GM18909 (cell line): ENCODE data around the gene CASP14.
"Not testable (repeated sequence)": the region's sequence is repeated elsewhere in the genome, so short reads cannot be mapped to it uniquely, and the experiment has no call there.

Experiments
- ATAC-seq: cut with Tn5 transposase; IDR thresholded peaks from one replicate; pipeline ENCODE4 v1.9.1; 2021; ENCODE audit warnings: mild to moderate bottlenecking; ENCODE audit not compliant: unreplicated experiment, poor library complexity

Gene CASP14

GRCh38 chr19:15062036-15062435 lies 12.8 kb downstream of the CASP14 start:
- no peak for ATAC-seq

GRCh38 chr19:15070386-15070785 lies 21.1 kb downstream of the CASP14 start:
- ATAC-seq: not testable (repeated sequence)

DNA sequence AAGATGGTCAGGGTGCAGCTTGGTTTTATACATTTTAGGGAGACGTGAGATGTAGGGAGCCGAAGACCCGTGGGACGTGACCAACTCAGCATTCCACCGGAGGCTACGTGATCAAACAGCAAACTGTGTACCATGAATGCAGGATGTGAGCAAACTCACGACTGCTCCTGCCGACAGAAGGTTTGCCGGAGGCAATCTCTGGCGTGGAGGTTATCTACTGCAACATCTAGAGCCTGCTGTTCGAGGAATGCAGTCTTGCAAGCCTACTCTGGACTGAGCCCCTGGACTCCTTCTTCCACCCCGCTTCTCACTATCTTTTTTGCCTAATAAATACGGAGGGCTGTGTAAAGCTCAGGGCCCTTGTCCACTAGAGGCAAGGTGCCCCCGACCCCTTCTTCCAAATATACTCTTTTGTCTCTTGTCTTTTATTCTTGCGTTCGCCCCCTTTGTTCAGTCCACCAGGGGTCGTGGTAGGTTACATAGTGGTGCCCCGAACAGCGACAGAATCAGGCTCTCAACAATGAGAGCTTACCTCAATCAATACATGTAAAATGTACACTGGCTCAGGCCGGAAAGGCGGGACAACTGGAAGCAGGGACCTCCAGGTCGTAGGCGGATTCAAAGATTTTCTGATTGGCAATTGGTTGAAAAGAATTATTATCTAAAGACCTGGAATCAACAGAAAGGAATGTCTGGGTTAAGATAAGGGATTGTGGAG lies 23.8 kb downstream of the CASP14 start:
- ATAC-seq: no peak

DNA sequence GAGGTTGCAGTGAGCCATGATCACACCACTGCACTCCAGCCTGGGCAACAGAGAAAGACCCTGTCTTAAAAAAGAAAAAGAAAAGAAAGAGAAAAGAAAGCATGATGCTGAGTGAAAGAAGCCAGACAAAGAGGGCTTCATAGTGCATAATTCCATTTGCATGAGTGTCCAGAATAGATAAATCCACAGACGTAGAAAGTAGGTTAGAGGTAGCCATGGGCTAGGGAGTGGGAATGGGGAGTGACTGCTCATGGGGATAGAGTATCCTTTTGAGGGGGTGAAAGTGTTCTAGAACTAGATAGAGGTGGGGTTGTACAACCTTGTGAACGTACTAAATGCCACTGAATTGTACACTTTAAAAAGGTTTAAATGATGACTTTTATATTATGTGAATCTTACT lies 25.1 kb downstream of the CASP14 start:
- no peak for ATAC-seq

GRCh38 chr19:15075806-15076205 lies 26.5 kb downstream of the CASP14 start:
- no peak for ATAC-seq

DNA sequence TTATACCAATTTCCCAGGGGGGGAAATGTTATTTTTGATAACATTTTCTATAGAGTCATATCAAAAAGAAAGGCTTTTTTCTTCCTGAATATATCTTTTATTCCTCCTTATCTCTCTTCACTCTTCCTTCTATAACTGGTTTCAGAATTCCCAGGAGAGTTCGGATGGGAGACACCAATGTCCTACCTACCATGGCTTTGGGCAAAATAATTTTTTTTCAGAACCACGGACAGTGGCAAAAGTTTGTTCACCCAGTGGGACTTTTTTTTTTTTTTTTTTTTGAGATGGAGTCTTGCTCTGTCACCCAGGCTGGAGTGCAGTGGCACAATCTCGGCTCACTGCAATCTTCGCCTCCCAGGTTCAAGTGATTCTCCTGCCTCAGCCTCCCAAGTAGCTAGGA lies 30.7 kb downstream of the CASP14 start:
- ATAC-seq: not testable (repeated sequence)

DNA sequence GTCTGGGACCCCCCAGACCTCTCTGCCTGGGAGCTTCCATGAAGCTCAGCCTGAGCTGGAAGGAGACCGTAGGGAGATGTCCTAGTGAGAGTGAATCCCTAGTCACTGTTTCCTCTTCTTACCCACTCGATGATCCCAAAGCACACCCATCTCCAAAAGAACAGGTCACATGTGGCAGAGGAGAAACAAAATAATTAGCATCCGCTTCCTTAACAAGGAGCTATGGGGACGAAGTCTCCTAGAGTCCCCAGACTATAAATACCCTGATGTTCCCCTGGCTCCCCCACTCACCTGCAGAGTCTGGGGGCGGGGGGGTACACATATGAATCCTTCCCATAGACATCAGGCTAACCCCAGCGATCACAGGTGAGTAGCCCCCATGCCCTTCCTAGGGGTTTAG lies 32.6 kb downstream of the CASP14 start, which contains the start of gene OR1I1:
OR1I1 (plus strand) TSS at position 301 of the 400 bp plus-strand sequence. CDS start 4,855 bp downstream, outside the sequence.
- ATAC-seq: no peak

- no peak for ATAC-seq
Observed at GRCh38 chr19:15087182-15087581, 37.9 kb downstream of the CASP14 start.

DNA sequence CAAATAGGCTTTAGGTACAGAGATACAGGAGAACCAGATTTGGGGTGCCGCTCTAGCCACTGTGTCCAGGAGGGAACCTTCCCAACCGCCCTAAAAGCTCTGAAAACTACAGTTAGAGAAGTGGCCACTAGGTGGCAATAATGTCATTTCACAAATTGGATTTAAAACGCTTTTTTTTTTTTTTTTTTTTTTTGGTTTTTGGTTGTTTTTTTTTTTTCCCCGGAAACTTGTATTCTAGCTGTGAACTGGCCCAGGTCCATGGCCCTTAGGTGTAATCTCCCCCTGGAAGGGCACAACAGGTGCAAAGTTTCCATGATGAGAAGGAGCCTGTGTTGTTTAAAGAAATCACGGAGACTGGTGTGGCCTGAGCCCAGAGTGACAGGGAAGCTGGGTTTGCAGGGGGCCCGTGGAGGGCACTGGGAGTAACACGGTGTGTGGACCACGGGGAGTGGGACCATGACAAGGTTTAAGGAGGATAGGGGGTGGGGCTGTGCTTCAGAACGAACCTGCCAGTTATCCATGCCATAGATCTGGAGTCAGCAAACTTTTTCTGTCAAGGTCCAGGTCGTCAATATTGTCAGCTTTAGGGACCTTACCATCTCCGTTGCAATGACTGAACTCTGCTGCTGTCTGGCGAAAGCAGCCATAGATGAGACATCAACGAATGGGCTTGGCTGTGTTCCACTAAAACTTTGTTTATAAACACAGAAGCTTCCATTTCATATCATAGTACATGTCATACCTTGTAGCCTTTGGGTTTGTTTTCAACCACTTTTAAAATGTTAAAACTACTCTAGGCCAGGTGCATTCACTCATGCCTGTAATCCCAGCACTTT lies 42.9 kb downstream of the CASP14 start:
- ATAC-seq: no peak

- no peak for ATAC-seq
Observed at GRCh38 chr19:15093001-15093400, 43.7 kb downstream of the CASP14 start.

DNA sequence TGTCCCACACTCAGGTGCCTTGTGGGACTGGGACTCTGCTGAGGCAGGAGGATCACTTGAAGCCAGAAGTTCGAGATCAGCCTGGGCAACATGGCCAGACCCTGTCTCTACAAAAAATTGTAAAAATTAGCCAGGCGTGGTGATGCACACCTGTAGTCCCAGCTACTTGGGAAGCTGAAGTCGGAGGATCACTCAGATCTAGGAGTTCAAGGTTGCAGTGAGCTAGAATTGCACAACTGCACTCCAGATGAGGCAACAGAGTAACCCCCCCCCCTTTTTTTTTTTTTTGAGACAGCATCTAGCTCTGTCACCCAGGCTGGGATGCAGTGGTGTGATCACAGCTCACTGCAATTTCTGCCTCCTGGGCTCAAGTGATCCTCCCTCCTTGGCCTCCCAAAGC lies 46.9 kb downstream of the CASP14 start:
- no peak for ATAC-seq

DNA sequence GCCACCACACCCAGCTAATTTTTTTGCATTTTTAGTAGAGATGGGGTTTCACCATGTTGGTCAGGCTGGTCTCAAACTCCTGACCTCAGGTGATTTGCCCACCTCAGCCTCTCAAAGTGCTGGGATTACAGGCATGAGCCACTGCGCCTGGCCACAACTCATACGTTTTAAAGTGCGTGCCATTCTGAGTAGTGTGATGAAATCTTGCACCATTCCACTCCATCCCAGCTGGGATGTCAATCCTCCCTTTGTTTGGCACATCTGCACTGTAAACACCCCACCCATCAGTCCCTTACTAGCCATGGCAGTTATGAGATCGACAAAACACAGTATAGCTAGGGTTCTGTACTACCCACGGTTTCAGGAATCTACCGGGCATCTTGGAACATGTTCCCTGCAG lies 48.7 kb downstream of the CASP14 start:
- not testable (repeated sequence) for ATAC-seq

- no peak for ATAC-seq
Observed at GRCh38 chr19:15098460-15098859, 49.2 kb downstream of the CASP14 start.

GRCh38 chr19:15099017-15099582 lies 49.8 kb downstream of the CASP14 start:
- ATAC-seq: no peak

GRCh38 chr19:15101479-15102082 lies 52.3 kb downstream of the CASP14 start:
- no peak for ATAC-seq

DNA sequence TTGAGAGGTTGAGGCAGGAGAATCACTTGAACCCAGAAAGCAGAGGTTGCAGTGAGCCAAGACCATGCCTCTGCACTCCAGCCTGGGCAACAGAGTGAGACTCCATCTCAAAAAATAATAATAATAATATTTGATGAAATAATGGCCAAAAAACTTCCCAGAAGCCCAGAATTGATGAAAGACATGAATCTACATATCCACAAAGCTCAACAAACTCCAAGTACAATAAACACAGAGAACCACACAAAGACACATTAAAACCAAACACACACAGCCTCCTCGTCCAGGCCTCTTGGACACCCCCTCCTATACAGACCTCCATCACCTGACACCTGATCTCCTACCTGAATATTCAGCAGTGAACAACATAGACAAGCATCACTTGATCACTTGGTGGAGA lies 54.7 kb downstream of the CASP14 start:
- no peak for ATAC-seq

- no peak for ATAC-seq
Observed at GRCh38 chr19:15104411-15104810, 55.1 kb downstream of the CASP14 start.

GRCh38 chr19:15105044-15105443 lies 55.8 kb downstream of the CASP14 start:
- no peak for ATAC-seq

DNA sequence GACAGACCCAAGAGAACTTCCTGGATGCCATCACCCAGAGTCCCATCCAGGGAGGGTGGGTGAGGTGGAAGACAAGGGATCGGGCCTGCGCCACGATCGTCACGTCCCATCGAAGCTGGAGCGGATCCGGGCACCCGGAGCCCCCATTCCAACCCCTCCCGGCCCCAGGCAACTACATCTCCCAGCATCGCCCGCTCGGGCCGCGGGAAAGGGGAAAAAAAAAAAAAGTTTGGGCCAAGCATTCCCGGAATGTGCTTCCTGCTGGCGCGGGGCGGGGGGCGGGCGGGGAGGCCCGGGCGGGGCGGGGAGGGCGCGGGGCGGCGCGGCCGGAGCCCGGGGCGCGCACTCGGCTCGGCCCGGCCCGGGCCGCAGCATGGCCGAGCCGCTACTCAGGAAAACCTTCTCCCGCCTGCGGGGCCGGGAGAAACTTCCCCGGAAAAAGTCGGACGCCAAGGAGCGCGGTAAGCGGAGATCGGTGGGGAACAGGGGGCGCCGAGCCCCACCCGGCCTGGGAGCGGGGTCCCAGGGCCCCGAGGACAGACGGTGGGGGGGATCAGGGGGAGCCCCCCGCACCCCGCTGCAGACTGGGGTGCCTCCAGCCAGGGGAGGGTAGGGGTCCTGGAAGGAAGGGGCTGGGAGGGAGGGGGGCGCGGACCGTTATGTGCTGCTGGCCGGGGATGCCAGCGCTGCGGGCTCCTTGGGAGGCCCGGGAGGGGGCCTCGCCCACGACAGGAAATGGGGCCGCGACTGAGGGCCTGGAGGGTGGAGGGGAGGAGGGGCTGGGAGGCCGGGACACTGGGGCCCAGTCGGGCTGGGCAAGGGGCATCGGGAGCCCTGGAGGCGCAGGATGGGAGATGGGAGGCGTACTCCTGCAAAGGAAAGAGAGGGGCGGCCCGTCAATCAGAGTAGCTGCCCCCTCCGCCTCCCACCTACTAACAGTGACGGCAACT lies 58.1 kb downstream of the CASP14 start, which contains the start of gene SYDE1:
SYDE1 (plus strand) TSS at position 341 of the 950 bp plus-strand sequence; CDS start at position 374, 33 bp downstream.
- no peak for ATAC-seq
